KMS-11 (cell line): ENCODE data around the gene ADRA2A.

Experiments
- H2AFZ ChIP-seq: fragments of 200-600 bp; sonication (generic); 2 replicates; pipeline ENCODE4 v1.6.1; 2016; ENCODE audit warnings: antibody characterized with exemption, mixed run types, low read depth
- H3K27ac ChIP-seq: fragments of 200-600 bp; sonication (generic); 2 replicates; pipeline ENCODE4 v1.6.1; 2016; ENCODE audit warnings: mild to moderate bottlenecking, mixed run types
- H3K27me3 ChIP-seq: fragments of 200-600 bp; sonication (generic); 2 replicates; pipeline ENCODE4 v1.6.1; 2017; ENCODE audit warnings: mild to moderate bottlenecking, low read depth, mixed run types, moderate library complexity; ENCODE audit not compliant: insufficient read depth
- H3K36me3 ChIP-seq: fragments of 200-600 bp; sonication (generic); 2 replicates; pipeline ENCODE4 v1.6.1; 2017; ENCODE audit warnings: mild to moderate bottlenecking, mixed run types; ENCODE audit not compliant: insufficient read depth
- H3K4me1 ChIP-seq: fragments of 200-600 bp; sonication (generic); 2 replicates; pipeline ENCODE4 v1.6.1; 2016; ENCODE audit warnings: mild to moderate bottlenecking, low read depth, mixed run types; ENCODE audit not compliant: poor library complexity, severe bottlenecking
- H3K4me2 ChIP-seq: fragments of 200-600 bp; sonication (generic); 2 replicates; pipeline ENCODE4 v1.7.0; 2016; ENCODE audit warnings: mild to moderate bottlenecking, mixed run types
- H3K4me3 ChIP-seq: fragments of 200-600 bp; sonication (generic); IDR thresholded peaks from 2 replicates; pipeline ENCODE4 v1.6.1; 2017; ENCODE audit warnings: low read depth, low read length, mixed read lengths; ENCODE audit not compliant: insufficient read depth
- H3K79me2 ChIP-seq: fragments of 200-600 bp; sonication (generic); 2 replicates; pipeline ENCODE4 v1.6.1; 2016; ENCODE audit warnings: low read depth, mixed run types; ENCODE audit not compliant: insufficient read depth
- H3K9ac ChIP-seq: fragments of 200-600 bp; sonication (generic); 2 replicates; pipeline ENCODE4 v1.6.1; 2016; ENCODE audit warnings: mild to moderate bottlenecking, mixed run types
- H4K20me1 ChIP-seq: fragments of 200-600 bp; sonication (generic); 2 replicates; pipeline ENCODE4 v1.6.1; 2016; ENCODE audit warnings: mild to moderate bottlenecking, mixed run types; ENCODE audit not compliant: insufficient read depth
- TF ChIP-seq, protein P1 (sequence below): fragments of 200-600 bp; sonication (generic); conservative IDR thresholded peaks from 2 replicates; pipeline ENCODE4 v1.6.1; 2017; ENCODE audit warnings: low read depth, mild to moderate bottlenecking, antibody characterized with exemption, low read length, moderate library complexity, mixed read lengths

ADRA2A gene

DNA sequence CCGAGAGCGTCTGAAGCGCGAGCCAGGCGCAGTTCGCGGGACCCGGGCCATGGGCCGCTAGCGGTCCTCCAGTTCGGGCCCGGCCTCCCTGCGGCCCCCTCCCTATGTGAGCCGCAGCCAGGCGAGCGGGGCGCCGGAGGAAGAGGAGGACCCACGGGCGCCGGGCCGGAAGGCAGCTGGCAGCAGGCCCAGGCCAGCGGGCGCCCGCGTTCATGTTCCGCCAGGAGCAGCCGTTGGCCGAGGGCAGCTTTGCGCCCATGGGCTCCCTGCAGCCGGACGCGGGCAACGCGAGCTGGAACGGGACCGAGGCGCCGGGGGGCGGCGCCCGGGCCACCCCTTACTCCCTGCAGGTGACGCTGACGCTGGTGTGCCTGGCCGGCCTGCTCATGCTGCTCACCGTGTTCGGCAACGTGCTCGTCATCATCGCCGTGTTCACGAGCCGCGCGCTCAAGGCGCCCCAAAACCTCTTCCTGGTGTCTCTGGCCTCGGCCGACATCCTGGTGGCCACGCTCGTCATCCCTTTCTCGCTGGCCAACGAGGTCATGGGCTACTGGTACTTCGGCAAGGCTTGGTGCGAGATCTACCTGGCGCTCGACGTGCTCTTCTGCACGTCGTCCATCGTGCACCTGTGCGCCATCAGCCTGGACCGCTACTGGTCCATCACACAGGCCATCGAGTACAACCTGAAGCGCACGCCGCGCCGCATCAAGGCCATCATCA is 1.1 kb downstream of the ADRA2A start:
- no peaks in the 10 kb centered on the region for H4K20me1 ChIP-seq
- H2AFZ ChIP-seq, result no peak overlapping the region
- H3K4me3 ChIP-seq, result no peak overlapping the region
- TF ChIP-seq, protein P1, sequence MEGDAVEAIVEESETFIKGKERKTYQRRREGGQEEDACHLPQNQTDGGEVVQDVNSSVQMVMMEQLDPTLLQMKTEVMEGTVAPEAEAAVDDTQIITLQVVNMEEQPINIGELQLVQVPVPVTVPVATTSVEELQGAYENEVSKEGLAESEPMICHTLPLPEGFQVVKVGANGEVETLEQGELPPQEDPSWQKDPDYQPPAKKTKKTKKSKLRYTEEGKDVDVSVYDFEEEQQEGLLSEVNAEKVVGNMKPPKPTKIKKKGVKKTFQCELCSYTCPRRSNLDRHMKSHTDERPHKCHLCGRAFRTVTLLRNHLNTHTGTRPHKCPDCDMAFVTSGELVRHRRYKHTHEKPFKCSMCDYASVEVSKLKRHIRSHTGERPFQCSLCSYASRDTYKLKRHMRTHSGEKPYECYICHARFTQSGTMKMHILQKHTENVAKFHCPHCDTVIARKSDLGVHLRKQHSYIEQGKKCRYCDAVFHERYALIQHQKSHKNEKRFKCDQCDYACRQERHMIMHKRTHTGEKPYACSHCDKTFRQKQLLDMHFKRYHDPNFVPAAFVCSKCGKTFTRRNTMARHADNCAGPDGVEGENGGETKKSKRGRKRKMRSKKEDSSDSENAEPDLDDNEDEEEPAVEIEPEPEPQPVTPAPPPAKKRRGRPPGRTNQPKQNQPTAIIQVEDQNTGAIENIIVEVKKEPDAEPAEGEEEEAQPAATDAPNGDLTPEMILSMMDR, result no peak
- H3K27ac ChIP-seq, result no peak overlapping the region
- H3K4me2 ChIP-seq, result no peak overlapping the region
- H3K79me2 ChIP-seq, result no peaks in the 10 kb centered on the region
- peaks cover 4% of the 10 kb centered on the region for H3K4me1 ChIP-seq
- H3K27me3 ChIP-seq, result no peaks in the 10 kb centered on the region
- H3K9ac ChIP-seq, result no peak overlapping the region
- H3K36me3 ChIP-seq, result no peaks in the 10 kb centered on the region

- TF ChIP-seq, protein P1, result no peak
- H3K79me2 ChIP-seq, result no peaks in the 10 kb centered on the region
- no peak overlapping the region for H3K9ac ChIP-seq
- no peak overlapping the region for H3K4me2 ChIP-seq
- no peak overlapping the region for H3K27ac ChIP-seq
- no peak overlapping the region for H3K4me3 ChIP-seq
- no peaks in the 10 kb centered on the region for H3K36me3 ChIP-seq
- no peak overlapping the region for H2AFZ ChIP-seq
- no peaks in the 10 kb centered on the region for H4K20me1 ChIP-seq
- H3K27me3 ChIP-seq, result no peaks in the 10 kb centered on the region
- peaks cover 4% of the 10 kb centered on the region for H3K4me1 ChIP-seq
These were observed 1.8 kb downstream of the ADRA2A start for GRCh38 chr10:111078505-111079185.

- Histone ChIP-seq H3K4me1 (peaks cover 4% of the 10 kb centered on the region), H3K9ac (no peak overlapping the region), H3K27me3 (no peaks in the 10 kb centered on the region), H3K4me3 (no peak overlapping the region), H3K36me3 (no peaks in the 10 kb centered on the region), H2AFZ (no peak overlapping the region), H3K79me2 (no peaks in the 10 kb centered on the region), H4K20me1 (no peaks in the 10 kb centered on the region), H3K4me2 (no peak overlapping the region), H3K27ac (no peak overlapping the region)
- TF ChIP-seq, protein P1, result no peak
These were observed 2.5 kb downstream of the ADRA2A start for GRCh38 chr10:111079241-111079760.

DNA sequence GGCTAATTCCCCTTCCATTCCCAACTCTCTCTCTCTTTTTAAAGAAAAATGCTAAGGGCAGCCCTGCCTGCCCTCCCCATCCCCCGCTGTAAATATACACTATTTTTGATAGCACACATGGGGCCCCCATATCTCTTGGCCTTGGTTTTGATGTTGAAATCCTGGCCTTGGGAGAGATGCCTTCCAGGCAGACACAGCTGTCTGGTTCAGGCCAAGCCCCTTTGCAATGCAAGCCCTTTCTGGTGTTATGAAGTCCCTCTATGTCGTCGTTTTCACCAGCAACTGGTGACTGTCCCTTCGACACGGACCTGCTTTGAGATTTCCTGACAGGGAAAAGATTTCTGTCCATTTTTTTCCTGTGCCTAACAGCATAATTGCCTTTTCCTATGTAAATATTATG is 3.0 kb downstream of the ADRA2A start:
- no peak overlapping the region for H3K4me2 ChIP-seq
- H3K4me1 ChIP-seq, result peaks cover 4% of the 10 kb centered on the region
- no peak overlapping the region for H3K4me3 ChIP-seq
- H3K9ac ChIP-seq, result no peak overlapping the region
- H2AFZ ChIP-seq, result no peak overlapping the region
- H3K36me3 ChIP-seq, result no peaks in the 10 kb centered on the region
- no peaks in the 10 kb centered on the region for H4K20me1 ChIP-seq
- no peaks in the 10 kb centered on the region for H3K79me2 ChIP-seq
- H3K27ac ChIP-seq, result no peak overlapping the region
- no peaks in the 10 kb centered on the region for H3K27me3 ChIP-seq
- TF ChIP-seq, protein P1, result no peak
